Gastrocnemius medialis (tissue), 4 donors: ENCODE results near the gene ALDH8A1.

Source experiments
- CTCF ChIP-seq, 5 experiments: fragments of 450-650 bp in 3 of 5; fragments of 200-600 bp in 2 of 5; sonication (generic) in 2 of 5; IDR thresholded peaks in 4 of 5; conservative IDR thresholded peaks in 1 of 5; 1 replicate in 4 of 5; 2 replicates in 1 of 5; pipeline ENCODE4 v1.5.1; 2016 to 2019; ENCODE audit warnings: antibody characterized with exemption in 5 of 5, mild to moderate bottlenecking in 3 of 5, moderate library complexity in 3 of 5
- POLR2A ChIP-seq, 2 donors: fragments of 450-650 bp; IDR thresholded peaks; one replicate each; pipeline ENCODE4 v1.6.1; 2017; ENCODE audit warnings: antibody characterized with exemption in 2 of 2, mild to moderate bottlenecking in 2 of 2, moderate library complexity in 2 of 2

GRCh38 chr6:134883314-134883713 is 66.6 kb downstream of the ALDH8A1 start:
- TF ChIP-seq CTCF (IDR thresholded peaks at IDR 0.05 in 4 of 5, conservative IDR thresholded peaks at IDR 0.05 in 1 of 5) = no peak
- TF ChIP-seq POLR2A (IDR thresholded peaks at IDR 0.05) = no peak
